OCI-LY3 (cell line): ENCODE data around the gene RNFT2.

ENCODE experiments used
- EZH2phosphoT487 ChIP-seq: fragments of 200-600 bp; shearing (Covaris generic); IDR thresholded peaks from 2 replicates; pipeline ENCODE4 v1.6.1; 2018; ENCODE audit warnings: antibody characterized with exemption, mixed run types, low read depth
- TF ChIP-seq, protein P1 (sequence below): fragments of 200-600, 300-600 bp; sonication (generic); IDR thresholded peaks from 2 replicates; pipeline ENCODE4 v1.5.1; 2014; ENCODE audit warnings: antibody characterized with exemption, low read length, low read depth

DNA sequence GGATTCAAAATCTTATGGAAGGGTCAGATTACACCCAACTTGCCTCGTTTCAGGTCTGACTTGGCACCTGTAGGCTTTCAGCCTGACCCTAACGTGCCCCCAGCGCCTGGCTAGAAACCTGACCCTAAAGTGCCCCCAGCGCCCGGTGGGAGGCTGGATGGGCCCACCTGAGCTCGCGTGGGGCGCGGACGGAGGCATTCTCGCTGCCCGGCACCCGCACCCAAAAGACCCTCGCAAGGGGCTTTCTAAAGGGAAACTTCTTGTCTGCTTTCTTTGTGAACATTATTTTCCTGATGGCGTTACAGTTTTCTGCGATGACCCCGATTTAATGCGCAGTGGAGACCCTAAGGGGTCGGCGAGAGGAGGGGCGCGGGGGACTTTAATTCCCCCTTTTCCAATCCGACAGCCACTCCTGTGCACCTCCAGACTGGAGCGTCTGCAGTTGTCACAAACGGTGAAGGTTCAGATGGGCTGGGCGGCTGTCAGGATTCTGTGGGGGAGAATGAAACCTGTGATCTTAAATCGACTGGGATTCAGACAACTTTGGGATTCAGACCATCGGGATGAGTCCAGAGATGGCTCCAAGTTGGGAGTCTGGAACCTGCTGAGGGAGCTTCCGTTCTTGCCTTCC is 143.9 kb downstream of the RNFT2 start:
- TF ChIP-seq, protein P1, sequence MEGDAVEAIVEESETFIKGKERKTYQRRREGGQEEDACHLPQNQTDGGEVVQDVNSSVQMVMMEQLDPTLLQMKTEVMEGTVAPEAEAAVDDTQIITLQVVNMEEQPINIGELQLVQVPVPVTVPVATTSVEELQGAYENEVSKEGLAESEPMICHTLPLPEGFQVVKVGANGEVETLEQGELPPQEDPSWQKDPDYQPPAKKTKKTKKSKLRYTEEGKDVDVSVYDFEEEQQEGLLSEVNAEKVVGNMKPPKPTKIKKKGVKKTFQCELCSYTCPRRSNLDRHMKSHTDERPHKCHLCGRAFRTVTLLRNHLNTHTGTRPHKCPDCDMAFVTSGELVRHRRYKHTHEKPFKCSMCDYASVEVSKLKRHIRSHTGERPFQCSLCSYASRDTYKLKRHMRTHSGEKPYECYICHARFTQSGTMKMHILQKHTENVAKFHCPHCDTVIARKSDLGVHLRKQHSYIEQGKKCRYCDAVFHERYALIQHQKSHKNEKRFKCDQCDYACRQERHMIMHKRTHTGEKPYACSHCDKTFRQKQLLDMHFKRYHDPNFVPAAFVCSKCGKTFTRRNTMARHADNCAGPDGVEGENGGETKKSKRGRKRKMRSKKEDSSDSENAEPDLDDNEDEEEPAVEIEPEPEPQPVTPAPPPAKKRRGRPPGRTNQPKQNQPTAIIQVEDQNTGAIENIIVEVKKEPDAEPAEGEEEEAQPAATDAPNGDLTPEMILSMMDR, result no peak
- no peak for TF ChIP-seq EZH2phosphoT487
